A673 (cell line): ENCODE data around the gene TSKU.

Experiments
- EZH2 ChIP-seq: fragments of 200-600 bp; sonication (generic); IDR thresholded peaks from 2 replicates; pipeline ENCODE4 v1.6.1; 2017; ENCODE audit warnings: borderline replicate concordance, low read depth, mild to moderate bottlenecking, mixed read lengths, antibody characterized with exemption, low read length; ENCODE audit not compliant: poor library complexity, severe bottlenecking
- TF ChIP-seq, protein P1 (sequence below): fragments of 300-800, 200-600 bp; sonication (generic); conservative IDR thresholded peaks from 2 replicates; pipeline ENCODE4 v1.5.1; 2017; ENCODE audit warnings: low read depth, mild to moderate bottlenecking, antibody characterized with exemption, low read length, moderate library complexity, mixed read lengths

DNA sequence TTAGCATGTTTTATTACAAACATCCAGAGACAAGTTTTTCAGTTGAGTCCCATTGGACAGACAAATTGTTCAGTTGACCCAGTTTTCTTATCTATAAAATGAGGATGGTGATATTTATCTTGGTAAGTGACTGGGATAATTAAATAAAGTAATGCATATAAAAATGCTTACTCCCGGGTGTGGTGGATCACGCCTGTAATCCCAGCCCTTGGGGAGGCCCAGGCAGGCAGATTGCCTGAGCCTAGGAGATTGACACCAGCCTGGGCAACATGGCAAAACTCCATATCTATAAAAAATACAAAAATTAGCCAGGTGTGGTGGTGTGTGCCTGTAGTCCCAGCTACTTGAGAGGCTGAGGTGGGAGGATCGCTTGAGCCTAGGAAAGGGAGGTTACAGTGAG lies 61.9 kb downstream of the TSKU start:
- TF ChIP-seq EZH2: no peak
- TF ChIP-seq, protein P1, sequence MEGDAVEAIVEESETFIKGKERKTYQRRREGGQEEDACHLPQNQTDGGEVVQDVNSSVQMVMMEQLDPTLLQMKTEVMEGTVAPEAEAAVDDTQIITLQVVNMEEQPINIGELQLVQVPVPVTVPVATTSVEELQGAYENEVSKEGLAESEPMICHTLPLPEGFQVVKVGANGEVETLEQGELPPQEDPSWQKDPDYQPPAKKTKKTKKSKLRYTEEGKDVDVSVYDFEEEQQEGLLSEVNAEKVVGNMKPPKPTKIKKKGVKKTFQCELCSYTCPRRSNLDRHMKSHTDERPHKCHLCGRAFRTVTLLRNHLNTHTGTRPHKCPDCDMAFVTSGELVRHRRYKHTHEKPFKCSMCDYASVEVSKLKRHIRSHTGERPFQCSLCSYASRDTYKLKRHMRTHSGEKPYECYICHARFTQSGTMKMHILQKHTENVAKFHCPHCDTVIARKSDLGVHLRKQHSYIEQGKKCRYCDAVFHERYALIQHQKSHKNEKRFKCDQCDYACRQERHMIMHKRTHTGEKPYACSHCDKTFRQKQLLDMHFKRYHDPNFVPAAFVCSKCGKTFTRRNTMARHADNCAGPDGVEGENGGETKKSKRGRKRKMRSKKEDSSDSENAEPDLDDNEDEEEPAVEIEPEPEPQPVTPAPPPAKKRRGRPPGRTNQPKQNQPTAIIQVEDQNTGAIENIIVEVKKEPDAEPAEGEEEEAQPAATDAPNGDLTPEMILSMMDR: no peak
